K562 (cell line): ENCODE measurements around the gene ZNF324B. TPM values are rescaled to one million over a fixed set of nuclear protein-coding genes. Genes with fewer than 3 reads are reported as not detected.

Source experiments
- ASH1L ChIP-seq: fragments of 450-650 bp; IDR thresholded peaks from 2 replicates; pipeline ENCODE4 v1.6.1; 2018; ENCODE audit warnings: borderline replicate concordance, mild to moderate bottlenecking, low read depth; ENCODE audit not compliant: partially characterized antibody
- CREM ChIP-seq: IDR thresholded peaks from 2 replicates; pipeline ENCODE4 v1.6.1; 2014; ENCODE audit warnings: antibody characterized with exemption, low read depth
- ELF1 ChIP-seq: fragments of 200-800 bp; sonication (Bioruptor generic); IDR thresholded peaks from 2 replicates; pipeline ENCODE4 v1.6.1; 2016; ENCODE audit warnings: missing genetic modification characterization, missing compliant biosample characterization
- HIVEP1 ChIP-seq: fragments of 250-450 bp; sonication (Bioruptor Pico); IDR thresholded peaks from 2 replicates; pipeline ENCODE4 v1.4.0; 2020; ENCODE audit warnings: mild to moderate bottlenecking
- HLTF ChIP-seq: fragments of 450-650 bp; IDR thresholded peaks from 2 replicates; pipeline ENCODE4 v1.6.1; 2016
- MAZ ChIP-seq, 2 experiments: fragments of 450-650 bp in 1 of 2; sonication (generic) in 1 of 2; formaldehyde crosslinking; IDR thresholded peaks in 1 of 2; conservative IDR thresholded peaks in 1 of 2; 2 replicates each; pipeline versions ENCODE4 v1.4.0 to v1.5.0; 2020; ENCODE audit warnings: mild to moderate bottlenecking in 1 of 2, missing genetic modification reagents in 1 of 2
- MEIS2 ChIP-seq: fragments of 450-650 bp; IDR thresholded peaks from 2 replicates; pipeline ENCODE4 v1.6.1; 2014; ENCODE audit warnings: mild to moderate bottlenecking; ENCODE audit not compliant: partially characterized antibody
- MNT ChIP-seq, 2 experiments: fragments of 450-650 bp; conservative IDR thresholded peaks; 2 replicates each; pipeline ENCODE4 v1.6.1; 2017; ENCODE audit warnings: mild to moderate bottlenecking in 2 of 2, moderate library complexity in 2 of 2
- NEUROD1 ChIP-seq: fragments of 150-350 bp; IDR thresholded peaks from 2 replicates; pipeline ENCODE4 v1.6.1; 2014; ENCODE audit warnings: borderline replicate concordance, low read length, low read depth; ENCODE audit not compliant: partially characterized antibody
- PCBP1 ChIP-seq: fragments of 200-400 bp; formaldehyde crosslinking; IDR thresholded peaks from 2 replicates; pipeline ENCODE4 v1.6.1; 2018; ENCODE audit warnings: mild to moderate bottlenecking, low read depth, low read length; ENCODE audit not compliant: poor library complexity, severe bottlenecking
- POLR2AphosphoS2 ChIP-seq: IDR thresholded peaks from 2 replicates; pipeline ENCODE4 v1.6.1; 2012; ENCODE audit warnings: low read length, improper control_type of control experiment
- POLR2G ChIP-seq: fragments of 200-400 bp; formaldehyde crosslinking; IDR thresholded peaks from 2 replicates; pipeline ENCODE4 v1.6.1; 2017; ENCODE audit warnings: low read depth, mild to moderate bottlenecking, antibody characterized with exemption, low read length, moderate library complexity
- POLR2H ChIP-seq: IDR thresholded peaks from 2 replicates; pipeline ENCODE4 v1.6.1; 2016; ENCODE audit warnings: missing genetic modification characterization, low read depth, mild to moderate bottlenecking, control low read depth, missing compliant biosample characterization, moderate library complexity
- PTRF ChIP-seq: fragments of 450-650 bp; IDR thresholded peaks from 2 replicates; pipeline ENCODE4 v1.6.1; 2016; ENCODE audit warnings: mild to moderate bottlenecking, missing genetic modification characterization, missing compliant biosample characterization
- RBBP5 ChIP-seq: fragments of 200-600 bp; sonication (generic); IDR thresholded peaks from 2 replicates; pipeline ENCODE4 v1.6.1; 2012; ENCODE audit warnings: borderline replicate concordance, mild to moderate bottlenecking, low read length, control low read depth, inconsistent platforms; ENCODE audit not compliant: insufficient read depth, poor library complexity, severe bottlenecking
- RBM15 ChIP-seq: fragments of 200-400 bp; formaldehyde crosslinking; IDR thresholded peaks from 2 replicates; pipeline ENCODE4 v1.6.1; 2018; ENCODE audit warnings: mild to moderate bottlenecking, low read length, moderate library complexity; ENCODE audit not compliant: insufficient read depth
- SMARCE1 ChIP-seq: fragments of 450-650 bp; IDR thresholded peaks from 2 replicates; pipeline ENCODE4 v1.7.1; 2016; ENCODE audit warnings: mild to moderate bottlenecking
- SMC3 ChIP-seq: conservative IDR thresholded peaks from 2 replicates; pipeline ENCODE4 v1.6.1; 2011; ENCODE audit warnings: low read depth, low read length, improper control_type of control experiment; ENCODE audit not compliant: insufficient read depth
- ZHX1 ChIP-seq: fragments of 150-350 bp; conservative IDR thresholded peaks from 2 replicates; pipeline ENCODE4 v1.6.1; 2014; ENCODE audit warnings: low read length
- ZNF282 ChIP-seq: sonication (generic); formaldehyde crosslinking; IDR thresholded peaks from 2 replicates; pipeline ENCODE4 v1.8.1; 2023; ENCODE audit warnings: missing genetic modification reagents
- ZNF583 ChIP-seq: fragments of 250-450 bp; sonication (Bioruptor Pico); IDR thresholded peaks from 2 replicates; pipeline ENCODE4 v1.4.0; 2020
- ZNF764 ChIP-seq: fragments of 250-450 bp; sonication (Bioruptor Pico); IDR thresholded peaks from 2 replicates; pipeline ENCODE4 v1.4.0; 2020; ENCODE audit warnings: low read depth, mild to moderate bottlenecking, moderate library complexity
- polyA plus RNA-seq, 8 experiments: library from polyadenylated mRNA; depleted of rRNA in 4 of 8; stranded (reverse) in 5 of 8; unstranded in 3 of 8; fragments of >200 nt; fragmentation: Nextera tagmentation in 2 of 8; fragmentation: Illumina TruSeq in 1 of 8; extraction: Ambion mirVana in 2 of 8; extraction: Trizol in 1 of 8; gene quantifications; 2 replicates each; pipeline versions ENCODE4 v1.2.1 to v1.2.3, GENCODE V29; 2011 to 2014; ENCODE audit warnings: inconsistent platforms in 1 of 8, missing spikeins in 1 of 8
- total RNA-seq, 7 experiments: library from RNA; depleted of rRNA in 6 of 7; stranded (reverse); fragments of >200 nt in 6 of 7; fragmentation: Illumina TruSeq in 2 of 7; extraction: Trizol in 2 of 7; gene quantifications; 2 replicates each; pipeline versions ENCODE4 v1.2.1 to v1.2.3, GENCODE V29; 2011 to 2021; ENCODE audit warnings: low replicate concordance in 1 of 7
- TF ChIP-seq, protein P1 (sequence below): fragments of 250-450 bp; sonication (Bioruptor Pico); IDR thresholded peaks from 2 replicates; pipeline ENCODE4 v1.5.0; 2021

Gene ZNF324B
- total and polyA plus RNA-seq, 9 of the 15 experiments (the other 6 are each of a cell fraction or from before 2014, with no cell fraction given) = 0.20 to 13.5 (median 5.7) TPM

- peak; percentile 79 for TF ChIP-seq NEUROD1
- TF ChIP-seq POLR2H = no peak
- TF ChIP-seq, protein P1, sequence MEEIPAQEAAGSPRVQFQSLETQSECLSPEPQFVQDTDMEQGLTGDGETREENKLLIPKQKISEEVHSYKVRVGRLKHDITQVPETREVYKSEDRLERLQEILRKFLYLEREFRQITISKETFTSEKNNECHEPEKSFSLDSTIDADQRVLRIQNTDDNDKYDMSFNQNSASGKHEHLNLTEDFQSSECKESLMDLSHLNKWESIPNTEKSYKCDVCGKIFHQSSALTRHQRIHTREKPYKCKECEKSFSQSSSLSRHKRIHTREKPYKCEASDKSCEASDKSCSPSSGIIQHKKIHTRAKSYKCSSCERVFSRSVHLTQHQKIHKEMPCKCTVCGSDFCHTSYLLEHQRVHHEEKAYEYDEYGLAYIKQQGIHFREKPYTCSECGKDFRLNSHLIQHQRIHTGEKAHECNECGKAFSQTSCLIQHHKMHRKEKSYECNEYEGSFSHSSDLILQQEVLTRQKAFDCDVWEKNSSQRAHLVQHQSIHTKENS = no peak
- no peak for TF ChIP-seq PCBP1
- TF ChIP-seq ASH1L = no peak
- TF ChIP-seq MNT (conservative IDR thresholded peaks at IDR 0.05) = peak; percentile 88 to 94
- peak; percentile 70; the same call in 1 of the 2 replicates for TF ChIP-seq ZHX1
- TF ChIP-seq ZNF282 (CRISPR knock-in tag) = no peak
- peak; percentile 45 for TF ChIP-seq MEIS2
- peak; percentile 51; the same call in 1 of the 2 replicates for TF ChIP-seq ZNF583 (CRISPR knock-in tag)
- no peak for TF ChIP-seq ZNF764 (CRISPR knock-in tag)
- peak; percentile 38; the same call in 1 of the 2 replicates for TF ChIP-seq SMC3
- no peak for TF ChIP-seq HLTF
- peak; percentile 72 for TF ChIP-seq RBBP5
- peak; percentile 86 to 93 for TF ChIP-seq MAZ (CRISPR knock-in tag; conservative IDR thresholded peaks at IDR 0.05 in 1 of 2, IDR thresholded peaks at IDR 0.05 in 1 of 2)
- TF ChIP-seq CREM = peak; percentile 94
- TF ChIP-seq POLR2G = peak; percentile 94
- TF ChIP-seq SMARCE1 = no peak
- peak; percentile 91 for TF ChIP-seq ELF1
- TF ChIP-seq HIVEP1 (CRISPR knock-in tag) = no peak
- no peak for TF ChIP-seq POLR2AphosphoS2
- TF ChIP-seq PTRF (tag) = no peak
- no peak for TF ChIP-seq RBM15
Measured at GRCh38 chr19:58499021-58499927, 47.9 kb downstream of the ZNF324B start (continued).
